Measurements from ENCODE around the gene GJA4. TPM values are rescaled to one million over a fixed set of nuclear protein-coding genes. Genes with fewer than 3 reads are reported as not detected.

GJA4 gene
- polyA plus RNA-seq, 1 donor from 2014 or later, result not detected

DNA sequence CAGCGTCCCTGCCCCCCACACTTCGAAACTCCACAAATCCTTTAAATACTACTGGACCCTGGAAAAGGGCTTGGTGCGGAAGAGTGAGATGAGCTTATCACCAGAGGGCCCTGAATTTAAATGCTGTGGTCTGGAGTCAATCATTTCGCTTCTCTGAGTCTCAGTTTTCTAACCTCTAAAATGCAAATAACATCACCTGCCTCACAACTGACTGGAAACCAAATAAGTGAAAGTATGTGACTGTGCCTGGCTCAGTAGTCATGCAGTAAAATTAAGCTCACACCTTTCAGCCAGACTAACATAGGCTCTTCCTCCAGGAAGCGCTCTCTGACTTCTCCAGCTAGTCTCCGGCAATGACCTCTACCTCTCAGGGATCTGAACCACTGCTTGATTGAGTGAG is 4.2 kb downstream of the GJA4 start:
- TF ChIP-seq RAD21 (conservative IDR thresholded peaks at IDR 0.05), result no peak
- no peak for TF ChIP-seq EP300 (conservative IDR thresholded peaks at IDR 0.05; ENCODE audit: poor library complexity, severe bottlenecking)
- TF ChIP-seq EZH2 (IDR thresholded peaks at IDR 0.05; ENCODE audit: borderline replicate concordance, insufficient read depth, low read length, poor library complexity, severe bottlenecking), result no peak
- TF ChIP-seq TAF1 (IDR thresholded peaks at IDR 0.05; ENCODE audit: low read depth), result no peak
- TF ChIP-seq, protein P1, sequence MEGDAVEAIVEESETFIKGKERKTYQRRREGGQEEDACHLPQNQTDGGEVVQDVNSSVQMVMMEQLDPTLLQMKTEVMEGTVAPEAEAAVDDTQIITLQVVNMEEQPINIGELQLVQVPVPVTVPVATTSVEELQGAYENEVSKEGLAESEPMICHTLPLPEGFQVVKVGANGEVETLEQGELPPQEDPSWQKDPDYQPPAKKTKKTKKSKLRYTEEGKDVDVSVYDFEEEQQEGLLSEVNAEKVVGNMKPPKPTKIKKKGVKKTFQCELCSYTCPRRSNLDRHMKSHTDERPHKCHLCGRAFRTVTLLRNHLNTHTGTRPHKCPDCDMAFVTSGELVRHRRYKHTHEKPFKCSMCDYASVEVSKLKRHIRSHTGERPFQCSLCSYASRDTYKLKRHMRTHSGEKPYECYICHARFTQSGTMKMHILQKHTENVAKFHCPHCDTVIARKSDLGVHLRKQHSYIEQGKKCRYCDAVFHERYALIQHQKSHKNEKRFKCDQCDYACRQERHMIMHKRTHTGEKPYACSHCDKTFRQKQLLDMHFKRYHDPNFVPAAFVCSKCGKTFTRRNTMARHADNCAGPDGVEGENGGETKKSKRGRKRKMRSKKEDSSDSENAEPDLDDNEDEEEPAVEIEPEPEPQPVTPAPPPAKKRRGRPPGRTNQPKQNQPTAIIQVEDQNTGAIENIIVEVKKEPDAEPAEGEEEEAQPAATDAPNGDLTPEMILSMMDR (IDR thresholded peaks at IDR 0.05; ENCODE audit: poor library complexity, severe bottlenecking), result no peak
- TF ChIP-seq MXI1 (conservative IDR thresholded peaks at IDR 0.05; ENCODE audit: poor library complexity, severe bottlenecking), result no peak
- no peak overlapping the region for H3K27ac ChIP-seq (ENCODE audit: low read length)
- no peaks in the 10 kb centered on the region for H3K9me2 ChIP-seq (ENCODE audit: insufficient read depth, low read length)
- H3K36me3 ChIP-seq (ENCODE audit: insufficient read depth, low read length), result no peaks in the 10 kb centered on the region
- H3K9me3 ChIP-seq (ENCODE audit: low read length), result no peaks in the 10 kb centered on the region
- no peak overlapping the region for H3K4me2 ChIP-seq (ENCODE audit: low read length)
- H3K4me3 ChIP-seq (ENCODE audit: low read length), result no peak overlapping the region
- no peaks in the 10 kb centered on the region for H3K79me2 ChIP-seq (replicated peaks; ENCODE audit: insufficient read depth, low read length)
- H2AFZ ChIP-seq (ENCODE audit: low read depth, low read length), result no peak overlapping the region
- no peak overlapping the region for H3K9ac ChIP-seq (ENCODE audit: low read length)
- H3K27me3 ChIP-seq (ENCODE audit: insufficient read depth, low read depth, low read length), result peaks cover 4% of the 10 kb centered on the region
- no peaks in the 10 kb centered on the region for H4K20me1 ChIP-seq (ENCODE audit: insufficient read depth)
- H3F3A ChIP-seq (ENCODE audit: insufficient read depth, low read length, poor library complexity, severe bottlenecking), result no peaks in the 10 kb centered on the region

DNA sequence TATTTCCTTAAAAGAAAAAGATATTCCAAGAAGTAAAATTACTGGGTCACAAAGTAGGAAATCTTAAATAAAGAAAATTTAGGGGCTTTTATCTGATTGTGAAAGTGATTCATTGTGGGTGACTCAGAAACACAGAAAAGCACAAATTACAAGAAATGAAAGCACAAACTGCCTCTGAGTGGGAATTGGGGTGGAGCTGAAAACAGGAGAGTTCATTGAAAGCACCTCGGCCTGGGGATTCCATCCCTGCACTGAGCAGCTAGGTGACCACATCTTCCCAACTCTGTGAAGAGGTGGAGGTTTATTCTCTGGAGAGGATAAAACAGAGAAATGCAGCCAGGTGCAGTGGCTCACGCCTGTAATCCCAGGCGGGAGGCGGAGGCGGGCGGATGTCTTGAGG is 7.4 kb downstream of the GJA4 start:
- H3K9ac ChIP-seq (ENCODE audit: low read length), result no peak overlapping the region
- H3K79me2 ChIP-seq (replicated peaks; ENCODE audit: insufficient read depth, low read length), result no peaks in the 10 kb centered on the region
- no peaks in the 10 kb centered on the region for H3K36me3 ChIP-seq (ENCODE audit: insufficient read depth, low read length)
- H3K4me3 ChIP-seq (ENCODE audit: low read length), result no peak overlapping the region
- H4K20me1 ChIP-seq (ENCODE audit: insufficient read depth), result no peaks in the 10 kb centered on the region
- H3K9me2 ChIP-seq (ENCODE audit: insufficient read depth, low read length), result no peaks in the 10 kb centered on the region
- no peaks in the 10 kb centered on the region for H3K9me3 ChIP-seq (ENCODE audit: low read length)
- H2AFZ ChIP-seq (ENCODE audit: low read depth, low read length), result no peak overlapping the region
- no peaks in the 10 kb centered on the region for H3K27me3 ChIP-seq (ENCODE audit: insufficient read depth, low read depth, low read length)
- no peaks in the 10 kb centered on the region for H3F3A ChIP-seq (ENCODE audit: insufficient read depth, low read length, poor library complexity, severe bottlenecking)
- H3K4me2 ChIP-seq (ENCODE audit: low read length), result no peak overlapping the region
- H3K27ac ChIP-seq (ENCODE audit: low read length), result no peak overlapping the region
- TF ChIP-seq TAF1 (IDR thresholded peaks at IDR 0.05; ENCODE audit: low read depth) (no peak), RAD21 (conservative IDR thresholded peaks at IDR 0.05) (no peak), SMC3 (conservative IDR thresholded peaks at IDR 0.05; ENCODE audit: poor library complexity) (no peak), EP300 (conservative IDR thresholded peaks at IDR 0.05; ENCODE audit: poor library complexity, severe bottlenecking) (no peak), MXI1 (conservative IDR thresholded peaks at IDR 0.05; ENCODE audit: poor library complexity, severe bottlenecking) (no peak), POLR2AphosphoS5 (IDR thresholded peaks at IDR 0.05) (no peak), EZH2 (IDR thresholded peaks at IDR 0.05; ENCODE audit: borderline replicate concordance, insufficient read depth, low read length, poor library complexity, severe bottlenecking) (no peak)
- TF ChIP-seq, protein P1 (IDR thresholded peaks at IDR 0.05; ENCODE audit: poor library complexity, severe bottlenecking), result no peak
- TF ChIP-seq, protein P2, sequence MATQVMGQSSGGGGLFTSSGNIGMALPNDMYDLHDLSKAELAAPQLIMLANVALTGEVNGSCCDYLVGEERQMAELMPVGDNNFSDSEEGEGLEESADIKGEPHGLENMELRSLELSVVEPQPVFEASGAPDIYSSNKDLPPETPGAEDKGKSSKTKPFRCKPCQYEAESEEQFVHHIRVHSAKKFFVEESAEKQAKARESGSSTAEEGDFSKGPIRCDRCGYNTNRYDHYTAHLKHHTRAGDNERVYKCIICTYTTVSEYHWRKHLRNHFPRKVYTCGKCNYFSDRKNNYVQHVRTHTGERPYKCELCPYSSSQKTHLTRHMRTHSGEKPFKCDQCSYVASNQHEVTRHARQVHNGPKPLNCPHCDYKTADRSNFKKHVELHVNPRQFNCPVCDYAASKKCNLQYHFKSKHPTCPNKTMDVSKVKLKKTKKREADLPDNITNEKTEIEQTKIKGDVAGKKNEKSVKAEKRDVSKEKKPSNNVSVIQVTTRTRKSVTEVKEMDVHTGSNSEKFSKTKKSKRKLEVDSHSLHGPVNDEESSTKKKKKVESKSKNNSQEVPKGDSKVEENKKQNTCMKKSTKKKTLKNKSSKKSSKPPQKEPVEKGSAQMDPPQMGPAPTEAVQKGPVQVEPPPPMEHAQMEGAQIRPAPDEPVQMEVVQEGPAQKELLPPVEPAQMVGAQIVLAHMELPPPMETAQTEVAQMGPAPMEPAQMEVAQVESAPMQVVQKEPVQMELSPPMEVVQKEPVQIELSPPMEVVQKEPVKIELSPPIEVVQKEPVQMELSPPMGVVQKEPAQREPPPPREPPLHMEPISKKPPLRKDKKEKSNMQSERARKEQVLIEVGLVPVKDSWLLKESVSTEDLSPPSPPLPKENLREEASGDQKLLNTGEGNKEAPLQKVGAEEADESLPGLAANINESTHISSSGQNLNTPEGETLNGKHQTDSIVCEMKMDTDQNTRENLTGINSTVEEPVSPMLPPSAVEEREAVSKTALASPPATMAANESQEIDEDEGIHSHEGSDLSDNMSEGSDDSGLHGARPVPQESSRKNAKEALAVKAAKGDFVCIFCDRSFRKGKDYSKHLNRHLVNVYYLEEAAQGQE (IDR thresholded peaks at IDR 0.05; ENCODE audit: borderline replicate concordance), result no peak

Measured in neural cell (in vitro differentiated cells).